ENCODE measurements around the gene MOB2.

DNA sequence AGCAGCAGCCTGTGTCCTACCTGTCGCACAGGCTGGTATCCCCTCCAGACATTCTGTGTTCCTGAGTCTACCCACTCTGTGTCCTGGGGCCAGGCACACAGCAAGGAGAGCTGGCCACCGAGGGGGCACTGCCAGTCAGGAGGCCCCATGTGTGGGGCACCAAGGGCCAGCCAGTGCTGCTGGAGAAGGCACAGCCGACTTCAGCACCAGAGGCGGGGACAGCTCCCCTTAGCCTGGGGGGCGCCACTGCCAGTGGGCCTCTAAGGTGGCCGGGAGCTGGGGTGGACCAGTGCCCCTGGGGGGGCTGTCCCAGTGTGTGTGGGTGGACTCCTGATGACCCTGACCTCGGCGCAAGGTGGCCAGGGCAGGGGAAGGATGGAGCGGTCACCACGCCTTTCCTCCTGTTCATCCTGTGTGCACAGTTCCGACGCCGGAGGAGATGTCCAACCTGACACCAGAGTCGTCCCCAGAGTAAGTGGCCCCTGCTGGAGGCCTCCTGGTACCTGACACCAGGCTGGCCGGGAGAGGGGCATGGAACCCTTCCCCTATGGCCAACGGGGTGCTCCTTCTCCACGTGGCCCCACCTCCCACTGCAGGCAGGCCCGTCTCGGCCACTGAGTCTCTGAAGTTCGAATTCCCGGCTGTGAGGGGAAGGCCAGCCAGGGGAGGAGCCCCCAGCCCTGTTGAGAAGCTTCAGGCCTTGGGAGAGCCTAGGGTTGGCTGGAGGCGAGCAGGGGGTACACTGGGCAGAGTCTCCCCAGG lies 35.4 kb downstream of the MOB2 start:
- TF ChIP-seq CTCF (conservative IDR thresholded peaks at IDR 0.05) = no peak
- TF ChIP-seq EZH2 (IDR thresholded peaks at IDR 0.05; ENCODE audit: low read depth) = no peak

Data from PC-9 (cell line).